H9 (cell line): Measurements from ENCODE around the gene CDK14. TPM values are rescaled to one million over a fixed set of nuclear protein-coding genes. Genes with fewer than 3 reads are reported as not detected.

Experiments
- DNase-seq: peaks from one replicate; pipeline ENCODE4 v3.0.0-alpha.2; 2017
- H2AFZ ChIP-seq: one replicate; pipeline ENCODE4 v1.6.1; 2013; ENCODE audit warnings: mild to moderate bottlenecking, low read length, control low read depth, moderate library complexity
- H2AK5ac ChIP-seq: 2 replicates; pipeline ENCODE4 v1.6.1; 2013; ENCODE audit warnings: low read length, control low read depth, mixed read lengths; ENCODE audit not compliant: insufficient read length
- H2BK120ac ChIP-seq: one replicate; pipeline ENCODE4 v1.6.1; 2013; ENCODE audit warnings: low read depth, mild to moderate bottlenecking, low read length, control low read depth, inconsistent platforms; ENCODE audit not compliant: poor library complexity, severe bottlenecking
- H2BK12ac ChIP-seq: 2 replicates; pipeline ENCODE4 v1.6.1; 2013; ENCODE audit warnings: low read length, control low read depth, mixed read lengths, low read depth; ENCODE audit not compliant: insufficient read length
- H2BK15ac ChIP-seq: 2 replicates; pipeline ENCODE4 v1.6.1; 2013; ENCODE audit warnings: low read depth, low read length, control low read depth
- H2BK20ac ChIP-seq: one replicate; pipeline ENCODE4 v1.6.1; 2013; ENCODE audit warnings: low read depth, mild to moderate bottlenecking, low read length, control low read depth, inconsistent platforms; ENCODE audit not compliant: poor library complexity, severe bottlenecking
- H2BK5ac ChIP-seq: 2 replicates; pipeline ENCODE4 v1.6.1; 2013; ENCODE audit warnings: low read length, control low read depth, mixed read lengths; ENCODE audit not compliant: insufficient read length
- H3K14ac ChIP-seq: 2 replicates; pipeline ENCODE4 v1.6.1; 2013; ENCODE audit warnings: low read length, control low read depth; ENCODE audit not compliant: insufficient read depth
- H3K18ac ChIP-seq: 2 replicates; pipeline ENCODE4 v1.6.1; 2013; ENCODE audit warnings: low read depth, mild to moderate bottlenecking, mixed read lengths, low read length, control low read depth; ENCODE audit not compliant: insufficient read length
- H3K23ac ChIP-seq: 2 replicates; pipeline ENCODE4 v1.6.1; 2013; ENCODE audit warnings: low read length, control low read depth, mixed read lengths, low read depth; ENCODE audit not compliant: insufficient read length
- H3K23me2 ChIP-seq: 2 replicates; pipeline ENCODE4 v1.6.1; 2013; ENCODE audit warnings: low read depth, mild to moderate bottlenecking, mixed read lengths, low read length, control low read depth; ENCODE audit not compliant: insufficient read length, poor library complexity, severe bottlenecking
- H3K27ac ChIP-seq: 2 replicates; pipeline ENCODE4 v1.5.1; 2013; ENCODE audit warnings: low read length, control low read depth, mixed read lengths, low read depth; ENCODE audit not compliant: insufficient read length
- H3K27me3 ChIP-seq: 2 replicates; pipeline ENCODE4 v1.6.1; 2013; ENCODE audit warnings: low read length, control low read depth, inconsistent platforms; ENCODE audit not compliant: insufficient read depth
- H3K4ac ChIP-seq: 2 replicates; pipeline ENCODE4 v1.6.1; 2013; ENCODE audit warnings: low read depth, mild to moderate bottlenecking, control low read depth, inconsistent platforms, low read length, moderate library complexity
- H3K4me1 ChIP-seq: 2 replicates; pipeline ENCODE4 v1.6.1; 2013; ENCODE audit warnings: low read length, control low read depth, inconsistent platforms; ENCODE audit not compliant: insufficient read depth
- H3K4me2 ChIP-seq: 2 replicates; pipeline ENCODE4 v1.6.1; 2013; ENCODE audit warnings: low read length, control low read depth, mixed read lengths; ENCODE audit not compliant: insufficient read length, insufficient read depth
- H3K56ac ChIP-seq: 2 replicates; pipeline ENCODE4 v1.6.1; 2013; ENCODE audit warnings: low read depth, mild to moderate bottlenecking, mixed read lengths, low read length, control low read depth; ENCODE audit not compliant: insufficient read length
- H3K79me1 ChIP-seq: 2 replicates; pipeline ENCODE4 v1.6.1; 2013; ENCODE audit warnings: low read depth, mild to moderate bottlenecking, moderate library complexity, low read length, control low read depth, inconsistent platforms; ENCODE audit not compliant: insufficient read depth, poor library complexity, severe bottlenecking
- H3K79me2 ChIP-seq: 2 replicates; pipeline ENCODE4 v1.6.1; 2013; ENCODE audit warnings: low read length, control low read depth, inconsistent platforms; ENCODE audit not compliant: insufficient read depth
- H3K9ac ChIP-seq: 2 replicates; pipeline ENCODE4 v1.6.1; 2013; ENCODE audit warnings: low read length, control low read depth, mixed read lengths; ENCODE audit not compliant: insufficient read length; ENCODE audit errors: extremely low read depth
- H3K9me3 ChIP-seq: one replicate; pipeline ENCODE4 v1.6.1; 2013; ENCODE audit warnings: low read depth, low read length, inconsistent platforms; ENCODE audit not compliant: control insufficient read depth
- H3T11ph ChIP-seq: one replicate; pipeline ENCODE4 v1.6.1; 2013; ENCODE audit warnings: mild to moderate bottlenecking, low read length, control low read depth, inconsistent platforms
- H4K20me1 ChIP-seq: one replicate; pipeline ENCODE4 v1.6.1; 2013; ENCODE audit not compliant: control insufficient read depth, insufficient read length, insufficient read depth
- H4K5ac ChIP-seq: 2 replicates; pipeline ENCODE4 v1.6.1; 2013; ENCODE audit warnings: low read depth, mild to moderate bottlenecking, mixed read lengths, low read length, control low read depth; ENCODE audit not compliant: insufficient read length
- H4K8ac ChIP-seq: replicated peaks from 2 replicates; pipeline ENCODE4 v1.6.1; 2013; ENCODE audit warnings: low read length, control low read depth, mixed read lengths, low read depth; ENCODE audit not compliant: insufficient read length
- H4K91ac ChIP-seq: 2 replicates; pipeline ENCODE4 v1.6.1; 2013; ENCODE audit warnings: low read depth, mild to moderate bottlenecking, moderate library complexity, mixed read lengths, low read length, control low read depth; ENCODE audit not compliant: insufficient read length
- H3K27ac Mint-ChIP-seq, 3 experiments: 2 replicates in 2 of 3; 3 replicates in 1 of 3; pipeline ENCODE4 v1.8.0; 2020 to 2021; ENCODE audit warnings: mixed read lengths in 3 of 3, mild to moderate bottlenecking in 1 of 3, moderate library complexity in 1 of 3
- H3K27me3 Mint-ChIP-seq: 2 replicates; pipeline ENCODE4 v1.8.0; 2021; ENCODE audit warnings: low read depth, mild to moderate bottlenecking, moderate library complexity, mixed read lengths
- H3K36me3 Mint-ChIP-seq, 3 experiments: 2 replicates in 2 of 3; 3 replicates in 1 of 3; pipeline ENCODE4 v1.8.0; 2020 to 2021; ENCODE audit warnings: low read depth in 3 of 3, mixed read lengths in 3 of 3; ENCODE audit not compliant: insufficient read depth in 1 of 3
- H3K4me1 Mint-ChIP-seq, 2 experiments: 2 replicates each; pipeline ENCODE4 v1.8.0; 2020; ENCODE audit warnings: mixed read lengths in 2 of 2
- H3K4me3 Mint-ChIP-seq, 2 experiments: 2 replicates in 1 of 2; 3 replicates in 1 of 2; pipeline ENCODE4 v1.8.0; 2020 to 2021; ENCODE audit warnings: mild to moderate bottlenecking in 2 of 2, mixed read lengths in 2 of 2, moderate library complexity in 1 of 2
- H3K9me3 Mint-ChIP-seq, 2 experiments: 2 replicates in 1 of 2; 3 replicates in 1 of 2; pipeline ENCODE4 v1.8.0; 2020; ENCODE audit warnings: mild to moderate bottlenecking in 2 of 2, mixed read lengths in 2 of 2, moderate library complexity in 1 of 2
- WGBS: extraction: QIAGEN DNeasy Blood & Tissue Kit; methylation state at CpG from one replicate; pipeline ENCODE4 v1.1.7; 2013; ENCODE audit warnings: missing lambda C conversion rate, low lambda C conversion rate, mixed read lengths; ENCODE audit not compliant: insufficient read length; ENCODE audit errors: extremely low coverage; 5-methylcytosine and 5-hydroxymethylcytosine counted together
- total RNA-seq: library from RNA; stranded (reverse); gene quantifications from 2 replicates; pipeline ENCODE4 v1.2.1, GENCODE V29; 2021
- TF ChIP-seq, protein P1 (sequence below): fragments of 200-600 bp; sonication (generic); conservative IDR thresholded peaks from 3 replicates; pipeline ENCODE4 v1.8.0; 2021; ENCODE audit warnings: antibody characterized with exemption, mild to moderate bottlenecking

CDK14 gene
- total RNA-seq, 1 experiment from 2014 or later: 23.9 TPM

DNA sequence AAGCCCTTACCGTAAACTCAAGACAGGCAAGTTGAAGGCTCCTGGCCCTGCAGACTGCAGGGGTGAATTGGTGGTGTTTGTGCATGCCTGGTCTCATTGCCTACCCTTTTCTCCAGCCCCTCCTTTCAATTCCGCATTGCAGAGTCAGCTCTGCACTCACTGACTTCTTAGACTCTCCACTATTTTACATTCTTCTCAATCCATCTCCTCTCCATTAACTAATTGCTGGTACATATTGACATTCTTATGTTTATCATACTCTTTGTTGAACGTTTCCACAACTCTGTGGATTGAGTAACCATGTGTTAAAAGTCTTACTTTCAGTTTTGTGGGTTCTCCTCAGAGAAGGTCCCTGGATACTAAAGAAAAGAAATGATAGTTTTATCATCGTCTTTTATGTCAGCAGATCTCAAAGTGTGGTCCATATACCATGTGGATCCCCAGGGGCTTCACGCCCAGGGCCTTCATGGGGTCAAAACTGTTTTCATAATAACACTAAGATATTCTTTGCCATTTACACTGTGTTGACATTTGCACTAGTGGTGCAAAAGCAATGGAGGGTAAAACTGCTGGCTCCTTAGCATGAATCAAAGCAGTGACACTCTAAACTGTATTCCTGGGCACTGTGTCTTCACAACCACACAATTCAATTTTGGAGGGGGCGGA lies 532.7 kb downstream of the CDK14 start:
- H2BK120ac ChIP-seq: no peak overlapping the region
- H3K4ac ChIP-seq: no peak overlapping the region
- no peak overlapping the region for H3K18ac ChIP-seq
- H2BK5ac ChIP-seq: no peak overlapping the region
- H3K9ac ChIP-seq: no peak overlapping the region
- Mint-ChIP-seq H3K9me3 (no peaks in the 10 kb centered on the region; a peak in 1 of 5 replicates), H3K27ac (no peak overlapping the region; a peak in 1 of 7 replicates), H3K27me3 (no peaks in the 10 kb centered on the region), H3K4me1 (peaks cover 19 to 21% of the 10 kb centered on the region in 2 experiments), H3K4me3 (no peak overlapping the region), H3K36me3 (no peaks in the 10 kb centered on the region)
- H2BK20ac ChIP-seq: no peak overlapping the region
- no peaks in the 10 kb centered on the region for H3K23me2 ChIP-seq
- TF ChIP-seq, protein P1, sequence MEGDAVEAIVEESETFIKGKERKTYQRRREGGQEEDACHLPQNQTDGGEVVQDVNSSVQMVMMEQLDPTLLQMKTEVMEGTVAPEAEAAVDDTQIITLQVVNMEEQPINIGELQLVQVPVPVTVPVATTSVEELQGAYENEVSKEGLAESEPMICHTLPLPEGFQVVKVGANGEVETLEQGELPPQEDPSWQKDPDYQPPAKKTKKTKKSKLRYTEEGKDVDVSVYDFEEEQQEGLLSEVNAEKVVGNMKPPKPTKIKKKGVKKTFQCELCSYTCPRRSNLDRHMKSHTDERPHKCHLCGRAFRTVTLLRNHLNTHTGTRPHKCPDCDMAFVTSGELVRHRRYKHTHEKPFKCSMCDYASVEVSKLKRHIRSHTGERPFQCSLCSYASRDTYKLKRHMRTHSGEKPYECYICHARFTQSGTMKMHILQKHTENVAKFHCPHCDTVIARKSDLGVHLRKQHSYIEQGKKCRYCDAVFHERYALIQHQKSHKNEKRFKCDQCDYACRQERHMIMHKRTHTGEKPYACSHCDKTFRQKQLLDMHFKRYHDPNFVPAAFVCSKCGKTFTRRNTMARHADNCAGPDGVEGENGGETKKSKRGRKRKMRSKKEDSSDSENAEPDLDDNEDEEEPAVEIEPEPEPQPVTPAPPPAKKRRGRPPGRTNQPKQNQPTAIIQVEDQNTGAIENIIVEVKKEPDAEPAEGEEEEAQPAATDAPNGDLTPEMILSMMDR: no peak
- H3K27me3 ChIP-seq: no peaks in the 10 kb centered on the region
- no peak overlapping the region for H2BK12ac ChIP-seq
- H3K4me1 ChIP-seq: no peaks in the 10 kb centered on the region
- H3K4me2 ChIP-seq: no peak overlapping the region
- no peak overlapping the region for H2AK5ac ChIP-seq
- H3T11ph ChIP-seq: no peak overlapping the region
- no CpG with 5 or more reads among the region's 6 CpGs for WGBS
- H3K9me3 ChIP-seq: no peaks in the 10 kb centered on the region
- no peak overlapping the region for H2BK15ac ChIP-seq
- H4K91ac ChIP-seq: no peak overlapping the region
- no peak overlapping the region for H3K23ac ChIP-seq
- H3K56ac ChIP-seq: no peak overlapping the region
- H2AFZ ChIP-seq: no peak overlapping the region
- no peak overlapping the region for H4K8ac ChIP-seq
- H4K5ac ChIP-seq: no peak overlapping the region
- H3K14ac ChIP-seq: no peak overlapping the region
- no peaks in the 10 kb centered on the region for H3K79me2 ChIP-seq
- H3K27ac ChIP-seq: no peak overlapping the region
- no peaks in the 10 kb centered on the region for H3K79me1 ChIP-seq
- H4K20me1 ChIP-seq: no peaks in the 10 kb centered on the region
- no peak for DNase-seq
